ENCODE results near the gene PACS1.
"Not testable (repeated sequence)": the region's sequence is repeated elsewhere in the genome, so short reads cannot be mapped to it uniquely, and the experiment has no call there.

Gene PACS1

GRCh38 chr11:66231561-66231960, 161.5 kb downstream of the PACS1 start:
- DNase-seq, result no peak

- no peak for DNase-seq
Observed at GRCh38 chr11:66232769-66233168, 162.7 kb downstream of the PACS1 start.

DNA sequence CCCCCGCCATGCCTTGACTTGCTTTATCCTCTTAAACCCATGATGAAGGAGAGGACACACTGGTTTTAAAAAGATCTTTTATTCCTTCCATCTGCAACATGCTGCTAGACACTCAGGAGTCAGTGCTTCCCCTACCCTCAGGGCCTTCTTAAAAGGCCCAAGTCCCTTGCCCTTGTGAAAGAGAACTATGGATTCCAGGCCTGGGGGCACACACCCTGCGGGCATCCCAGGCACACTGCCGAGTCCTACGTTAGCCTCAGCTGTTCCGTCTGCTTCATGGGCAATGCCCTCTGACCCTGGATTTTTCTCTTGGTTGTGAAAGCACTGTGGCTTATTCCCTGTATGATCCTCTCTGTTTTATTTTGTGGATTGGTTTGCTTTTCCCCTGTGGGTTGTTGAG, 163.2 kb downstream of the PACS1 start:
- no peak for DNase-seq

- no peak for DNase-seq
Observed at GRCh38 chr11:66235141-66235540, 165.1 kb downstream of the PACS1 start.

DNA sequence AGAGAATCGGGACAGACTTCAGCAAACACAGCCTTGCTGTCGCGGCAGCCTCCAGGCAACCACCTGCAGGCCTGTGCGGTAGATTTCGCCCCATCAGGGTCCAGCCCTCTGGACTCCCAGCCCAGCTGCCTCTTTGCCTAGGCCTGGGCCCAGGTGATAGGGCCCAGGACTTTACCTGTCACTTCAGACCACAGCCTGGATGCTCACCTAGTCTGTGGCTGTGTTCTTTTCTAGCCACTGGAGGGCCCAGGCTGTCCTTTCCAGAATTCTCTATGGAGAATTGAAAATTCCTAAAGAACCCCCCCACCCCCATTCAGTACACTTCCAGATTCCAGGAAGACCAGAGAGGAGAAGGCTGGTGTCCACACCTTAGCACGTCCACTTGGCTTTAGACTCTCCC, 167.8 kb downstream of the PACS1 start:
- no peak for DNase-seq

GRCh38 chr11:66238786-66239413, 168.8 kb downstream of the PACS1 start:
- DNase-seq, result no peak

DNA sequence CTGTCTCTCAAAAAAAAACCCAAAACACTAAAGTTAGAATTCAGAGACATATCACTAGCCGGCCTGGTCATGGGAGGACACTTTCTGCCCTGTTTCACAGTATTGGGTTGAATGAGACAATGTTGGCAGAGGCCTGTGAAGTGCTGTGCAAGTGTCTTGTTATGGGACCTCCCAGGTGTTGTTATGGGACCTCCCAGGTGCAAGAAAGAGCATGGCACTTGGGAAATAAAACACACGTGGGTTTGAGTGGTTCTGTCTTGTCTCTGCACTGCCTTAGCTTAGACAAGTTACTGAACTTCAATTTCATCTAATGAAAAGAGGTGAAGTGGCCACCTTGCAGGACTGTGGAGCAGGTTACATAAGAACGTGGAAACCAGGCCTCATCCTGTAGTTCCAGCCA, 169.4 kb downstream of the PACS1 start:
- DNase-seq, result no peak

- no peak for DNase-seq
Observed at GRCh38 chr11:66239998-66240780, 170.1 kb downstream of the PACS1 start.

DNA sequence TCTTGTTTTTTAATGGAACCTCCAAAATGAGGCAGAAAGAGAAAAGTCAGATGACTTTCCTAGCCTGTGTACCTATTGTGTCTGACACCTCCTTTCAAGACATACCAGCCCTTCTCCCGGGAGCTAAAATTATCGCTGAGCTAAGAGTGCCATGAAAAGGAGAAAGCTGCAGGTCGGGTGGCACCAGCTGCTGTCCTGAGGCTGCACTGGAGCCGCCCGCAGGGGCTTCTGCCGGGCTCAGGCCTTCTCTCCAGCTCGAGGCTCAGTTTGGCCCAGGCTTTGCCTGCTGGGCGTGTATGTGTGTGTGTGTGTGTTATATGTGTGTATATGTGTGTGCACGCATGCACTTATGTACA, 170.7 kb downstream of the PACS1 start:
- no peak for DNase-seq

- no peak for DNase-seq
Observed at GRCh38 chr11:66242095-66242765, 172.2 kb downstream of the PACS1 start.

GRCh38 chr11:66243782-66244535, 173.9 kb downstream of the PACS1 start:
- no peak for DNase-seq

GRCh38 chr11:66247295-66247694, 177.2 kb downstream of the PACS1 start:
- DNase-seq, result no peak

GRCh38 chr11:66247801-66248200, 177.7 kb downstream of the PACS1 start:
- DNase-seq, result no peak

GRCh38 chr11:66248903-66249302, 178.8 kb downstream of the PACS1 start:
- no peak for DNase-seq

- no peak for DNase-seq
Observed at GRCh38 chr11:66251809-66252208, 181.7 kb downstream of the PACS1 start.

DNA sequence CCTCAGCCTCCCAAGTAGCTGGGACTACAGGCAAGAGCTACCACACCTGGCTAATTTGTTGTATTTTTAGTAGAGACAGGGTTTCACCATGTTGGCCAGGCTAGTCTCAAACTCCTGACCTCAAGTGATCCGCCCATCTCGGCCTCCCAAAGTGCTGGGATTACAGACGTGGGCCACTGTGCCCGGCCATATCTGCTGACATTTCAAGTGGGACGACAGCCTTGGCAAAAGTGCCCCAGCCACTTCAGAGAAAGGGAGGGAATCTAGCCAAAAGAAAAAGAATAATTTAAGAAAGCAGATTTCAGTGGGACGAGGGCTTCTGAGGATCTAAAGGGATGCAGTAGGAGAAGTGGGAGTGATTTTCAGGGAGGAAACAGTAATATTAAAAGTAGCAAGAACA, 183.0 kb downstream of the PACS1 start:
- not testable (repeated sequence) for DNase-seq

DNA sequence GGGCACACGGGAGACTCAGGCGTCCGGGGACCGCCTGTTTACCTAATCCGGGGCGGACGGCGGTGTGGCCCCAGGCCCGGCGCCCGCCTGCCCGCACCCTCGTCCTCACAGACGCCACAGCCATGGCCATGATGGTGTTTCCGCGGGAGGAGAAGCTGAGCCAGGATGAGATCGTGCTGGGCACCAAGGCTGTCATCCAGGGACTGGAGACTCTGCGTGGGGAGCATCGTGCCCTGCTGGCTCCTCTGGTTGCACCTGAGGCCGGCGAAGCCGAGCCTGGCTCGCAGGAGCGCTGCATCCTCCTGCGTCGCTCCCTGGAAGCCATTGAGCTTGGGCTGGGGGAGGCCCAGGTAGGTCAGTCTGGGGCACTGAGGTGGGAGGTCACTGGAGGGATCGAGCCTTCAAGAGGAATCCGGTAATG, 188.4 kb downstream of the PACS1 start:
- no peak for DNase-seq

DNA sequence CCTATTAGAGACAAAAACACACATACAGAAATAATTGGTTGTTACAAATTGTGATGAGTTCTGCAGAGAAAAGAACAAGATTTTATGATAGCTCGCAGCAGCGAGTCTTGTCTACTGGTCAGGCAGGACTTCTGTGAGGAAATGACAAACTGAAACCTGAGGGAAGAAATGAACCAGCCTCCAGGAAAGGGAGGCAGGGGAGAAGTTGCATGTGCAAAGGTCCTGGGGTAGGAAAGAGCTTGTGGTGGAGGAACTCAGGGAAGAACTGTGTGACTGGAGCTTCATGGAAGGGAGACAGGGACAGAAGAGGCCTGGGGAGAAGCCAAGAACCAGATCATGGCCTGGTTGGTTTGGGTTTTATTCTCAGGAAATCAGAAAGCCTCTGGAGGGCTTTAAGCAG, 189.2 kb downstream of the PACS1 start:
- DNase-seq, result no peak

- no peak for DNase-seq
Observed at GRCh38 chr11:66259956-66260355, 189.9 kb downstream of the PACS1 start.

DNA sequence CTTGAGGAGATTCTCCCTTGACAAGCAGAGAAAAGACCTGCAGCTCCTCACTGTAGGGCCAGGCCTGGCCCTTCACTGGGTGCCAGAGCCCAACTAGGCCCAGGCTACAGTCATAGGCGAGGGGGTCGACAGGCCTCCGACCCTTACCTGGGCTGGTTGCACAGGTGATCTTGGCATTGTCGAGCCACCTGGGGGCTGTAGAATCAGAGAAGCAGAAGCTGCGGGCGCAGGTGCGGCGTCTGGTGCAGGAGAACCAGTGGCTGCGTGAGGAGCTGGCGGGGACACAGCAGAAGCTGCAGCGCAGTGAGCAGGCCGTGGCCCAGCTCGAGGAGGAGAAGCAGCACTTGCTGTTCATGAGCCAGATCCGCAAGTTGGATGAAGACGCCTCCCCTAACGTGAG, 191.5 kb downstream of the PACS1 start:
- DNase-seq, result no peak

- DNase-seq, result no peak
Observed at GRCh38 chr11:66262191-66262590, 192.1 kb downstream of the PACS1 start.

DNA sequence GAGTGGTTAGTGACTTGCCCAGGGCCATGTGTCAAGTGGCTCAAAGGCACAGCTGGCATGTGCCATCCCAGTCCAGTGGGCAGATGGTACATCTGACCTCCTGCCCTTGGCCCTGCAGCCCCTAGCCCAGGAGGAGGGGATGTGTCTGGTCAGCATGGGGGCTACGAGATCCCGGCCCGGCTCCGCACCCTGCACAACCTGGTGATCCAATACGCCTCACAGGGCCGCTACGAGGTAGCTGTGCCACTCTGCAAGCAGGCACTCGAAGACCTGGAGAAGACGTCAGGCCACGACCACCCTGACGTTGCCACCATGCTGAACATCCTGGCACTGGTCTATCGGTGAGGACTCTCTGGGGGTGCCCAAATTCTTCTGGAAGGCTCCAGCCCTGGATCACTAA, 192.6 kb downstream of the PACS1 start:
- no peak for DNase-seq

GRCh38 chr11:66263231-66263630, 193.2 kb downstream of the PACS1 start:
- DNase-seq, result no peak

DNA sequence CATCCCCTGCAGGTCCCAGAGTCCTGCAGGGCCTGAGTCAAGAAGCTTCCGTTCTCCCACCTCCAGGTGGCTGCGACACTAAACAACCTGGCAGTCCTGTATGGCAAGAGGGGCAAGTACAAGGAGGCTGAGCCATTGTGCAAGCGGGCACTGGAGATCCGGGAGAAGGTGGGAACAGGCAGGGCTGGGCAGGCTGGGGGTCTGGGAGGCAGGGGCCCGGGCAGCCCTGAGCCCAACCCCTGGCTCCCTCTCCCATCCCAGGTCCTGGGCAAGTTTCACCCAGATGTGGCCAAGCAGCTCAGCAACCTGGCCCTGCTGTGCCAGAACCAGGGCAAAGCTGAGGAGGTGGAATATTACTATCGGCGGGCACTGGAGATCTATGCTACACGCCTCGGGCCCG, 193.7 kb downstream of the PACS1 start:
- DNase-seq, result no peak

All from activated gamma-delta T cell treated with Interleukin-2 at 50 U/mL for 16 hours (primary cell).